ENCODE results near the gene HPSE2. TPM values are rescaled to one million over a fixed set of nuclear protein-coding genes. Genes with fewer than 3 reads are reported as not detected.

Gene HPSE2
- total RNA-seq, 1 experiment from 2014 or later: 0.20 TPM

DNA sequence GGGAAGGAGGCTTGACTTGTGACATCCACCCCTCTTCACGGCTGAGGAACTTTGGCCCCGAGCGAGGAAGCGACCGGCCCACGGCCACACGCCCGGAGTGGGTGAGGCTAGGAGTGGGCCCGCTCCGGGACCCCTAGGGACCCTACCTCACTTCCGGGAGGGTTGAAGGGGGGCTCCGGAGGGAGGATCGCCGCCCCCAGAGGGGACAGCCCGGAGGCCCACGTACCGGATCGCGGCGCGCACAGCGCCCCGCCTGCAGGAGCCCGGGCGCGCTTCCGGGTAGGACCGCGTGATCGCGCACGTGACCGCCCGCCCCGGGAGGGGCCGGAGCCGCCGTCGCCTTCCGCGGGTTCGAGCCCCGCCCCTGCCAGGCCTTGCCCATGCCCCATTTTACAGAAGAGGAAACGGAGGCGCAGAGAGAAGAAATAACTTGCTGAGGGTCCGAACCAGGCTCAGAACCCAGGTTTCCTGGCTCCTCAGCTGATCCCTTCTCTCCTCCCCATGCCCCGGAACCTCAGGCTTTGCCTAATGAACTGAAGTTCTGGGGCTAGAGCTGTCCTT lies 788.9 kb downstream of the HPSE2 start, which contains the start of gene HPS1:
Gene HPS1, minus strand, starts transcription at position 275 of the 561 bp plus-strand sequence. CDS start 3,695 bp downstream, outside the sequence.
- Mint-ChIP-seq H3K27me3 (ENCODE audit: low read depth) (peaks cover 6% of the 10 kb centered on the region; the same call in 1 of the 2 replicates), H3K27ac (peak within 1 kb of the TSS in 1 of 3 experiments; percentile 85; a peak in 4 of 7 replicates), H3K4me3 (peak within 1 kb of the TSS; percentile 83 to 84), H3K9me3 (peaks cover 0 to 2% of the 10 kb centered on the region in 2 experiments; a peak in 2 of 5 replicates), H3K4me1 (peaks cover 5 to 6% of the 10 kb centered on the region in 2 experiments; a peak in 3 of 4 replicates), H3K36me3 (ENCODE audit: insufficient read depth in 1 of 3, low read depth in 3 of 3) (peaks cover 29 to 34% (median 32%) of the 10 kb centered on the region in 3 experiments)
- H3K56ac ChIP-seq (ENCODE audit: insufficient read length, low read depth, low read length): no peak within 1 kb of the TSS
- DNase-seq: peak; percentile 68
- no peak within 1 kb of the TSS for H2BK20ac ChIP-seq (ENCODE audit: low read depth, low read length, poor library complexity, severe bottlenecking)
- H3K4ac ChIP-seq (ENCODE audit: low read depth, low read length): no peak within 1 kb of the TSS
- no peak within 1 kb of the TSS for H3K27ac ChIP-seq (ENCODE audit: insufficient read length, low read depth, low read length)
- no peak within 1 kb of the TSS for H3T11ph ChIP-seq (ENCODE audit: low read length)
- H4K8ac ChIP-seq (replicated peaks; ENCODE audit: insufficient read length, low read depth, low read length): no peak within 1 kb of the TSS
- H2AFZ ChIP-seq (ENCODE audit: low read length): peak within 1 kb of the TSS; percentile 40
- H2AK5ac ChIP-seq (ENCODE audit: insufficient read length, low read length): no peak within 1 kb of the TSS
- H3K27me3 ChIP-seq (ENCODE audit: insufficient read depth, low read length): no peaks in the 10 kb centered on the region
- H2BK120ac ChIP-seq (ENCODE audit: low read depth, low read length, poor library complexity, severe bottlenecking): no peak within 1 kb of the TSS
- no peaks in the 10 kb centered on the region for H3K23me2 ChIP-seq (ENCODE audit: insufficient read length, low read depth, low read length, poor library complexity, severe bottlenecking)
- peak within 1 kb of the TSS; percentile 76 for H3K18ac ChIP-seq (ENCODE audit: insufficient read length, low read depth, low read length)
- no peak within 1 kb of the TSS for H2BK12ac ChIP-seq (ENCODE audit: insufficient read length, low read depth, low read length)
- no peaks in the 10 kb centered on the region for H3K79me2 ChIP-seq (ENCODE audit: insufficient read depth, low read length)
- no peak for TF ChIP-seq CTCF (conservative IDR thresholded peaks at IDR 0.05)
- H4K5ac ChIP-seq (ENCODE audit: insufficient read length, low read depth, low read length): peak within 1 kb of the TSS; percentile 53
- H3K23ac ChIP-seq (ENCODE audit: insufficient read length, low read depth, low read length): no peak within 1 kb of the TSS
- H3K14ac ChIP-seq (ENCODE audit: insufficient read depth, low read length): peak within 1 kb of the TSS; percentile 67
- no peak within 1 kb of the TSS for H2BK15ac ChIP-seq (ENCODE audit: low read depth, low read length)
- no peak within 1 kb of the TSS for H2BK5ac ChIP-seq (ENCODE audit: insufficient read length, low read length)
- H3K4me2 ChIP-seq (ENCODE audit: insufficient read depth, insufficient read length, low read length): peak within 1 kb of the TSS; percentile 30
- H4K91ac ChIP-seq (ENCODE audit: insufficient read length, low read depth, low read length): no peak within 1 kb of the TSS
- H3K9me3 ChIP-seq (ENCODE audit: control insufficient read depth, low read depth, low read length): no peaks in the 10 kb centered on the region
- no peaks in the 10 kb centered on the region for H3K79me1 ChIP-seq (ENCODE audit: insufficient read depth, low read depth, low read length, poor library complexity, severe bottlenecking)
- H4K20me1 ChIP-seq (ENCODE audit: control insufficient read depth, insufficient read depth, insufficient read length): no peaks in the 10 kb centered on the region
- H3K9ac ChIP-seq (ENCODE audit: extremely low read depth, insufficient read length, low read length): peak within 1 kb of the TSS; percentile 57
- WGBS (ENCODE audit: extremely low coverage, insufficient read length, low lambda C conversion rate): no CpG with 5 or more reads among the region's 47 CpGs
- H3K4me1 ChIP-seq (ENCODE audit: insufficient read depth, low read length): no peaks in the 10 kb centered on the region
